HTERT RPE-1 (cell line): ENCODE data around the gene ACTR3.

Experiments used
- in situ Hi-C: fragments of 300-500 bp; cut with MboI; formaldehyde crosslinking; loops from 4 replicates; pipeline ENCODE4 v1.14.3; 2020; ENCODE audit warnings: low sequenced_read_pairs

ACTR3 gene

DNA sequence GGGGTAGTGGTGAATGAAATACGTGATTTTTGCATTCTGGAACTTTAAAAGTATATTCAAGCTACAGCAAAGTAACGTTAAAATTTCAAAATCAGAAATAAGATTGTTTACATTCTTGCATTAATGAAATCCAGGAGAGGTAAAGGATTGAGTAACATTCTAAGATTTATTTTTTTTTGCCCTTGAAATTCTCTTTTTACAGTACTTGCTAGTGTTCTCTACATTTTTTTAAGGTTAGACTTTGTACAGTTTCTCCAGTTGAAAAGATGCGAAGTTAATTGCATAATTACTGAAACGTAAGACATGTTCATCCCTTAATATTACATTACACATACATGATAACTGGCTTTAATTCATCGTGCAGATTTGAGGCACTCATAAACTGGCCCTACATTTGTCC is 74.5 kb downstream of the ACTR3 start:
- in situ Hi-C loops = no loop called here

DNA sequence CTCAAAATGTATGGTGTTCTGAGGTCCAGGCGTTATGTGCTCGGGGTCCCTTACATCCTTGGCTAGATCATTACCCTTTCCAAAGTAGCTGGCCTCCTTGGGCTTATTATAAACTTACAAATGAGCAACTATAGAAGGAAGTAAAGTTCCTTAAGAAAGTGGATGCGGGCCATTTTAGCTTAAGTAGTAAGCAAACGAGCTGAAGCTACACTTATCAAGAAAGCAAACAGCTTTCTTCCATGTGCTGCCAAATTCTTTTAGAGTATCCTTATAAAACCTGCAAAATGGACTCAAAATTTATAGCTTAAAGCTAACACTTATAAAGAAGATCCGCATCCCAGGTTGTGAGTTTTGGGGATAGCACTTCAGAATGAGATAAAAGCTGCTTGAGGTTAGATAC is 75.3 kb downstream of the ACTR3 start:
- in situ Hi-C loops = no loop called here

DNA sequence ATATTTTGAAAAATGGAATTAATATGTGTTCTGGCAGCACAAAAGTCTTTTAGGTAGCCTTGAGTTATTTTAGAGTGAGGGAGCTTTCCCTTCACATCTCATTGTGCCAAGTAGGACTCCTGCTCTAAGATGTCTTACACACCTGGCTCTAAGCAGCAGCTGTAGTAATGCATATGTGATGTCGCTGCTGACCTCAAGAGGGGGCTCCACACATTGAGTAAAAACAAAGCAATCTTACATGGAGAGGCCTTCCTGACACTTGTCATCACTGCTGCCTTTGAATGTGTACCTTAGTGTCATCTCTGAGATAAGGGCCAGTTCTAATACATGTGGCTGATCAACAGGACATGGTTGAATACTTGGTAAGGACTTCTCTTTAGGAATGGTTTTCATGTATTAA is 75.8 kb downstream of the ACTR3 start:
- in situ Hi-C loops = no loop called here

DNA sequence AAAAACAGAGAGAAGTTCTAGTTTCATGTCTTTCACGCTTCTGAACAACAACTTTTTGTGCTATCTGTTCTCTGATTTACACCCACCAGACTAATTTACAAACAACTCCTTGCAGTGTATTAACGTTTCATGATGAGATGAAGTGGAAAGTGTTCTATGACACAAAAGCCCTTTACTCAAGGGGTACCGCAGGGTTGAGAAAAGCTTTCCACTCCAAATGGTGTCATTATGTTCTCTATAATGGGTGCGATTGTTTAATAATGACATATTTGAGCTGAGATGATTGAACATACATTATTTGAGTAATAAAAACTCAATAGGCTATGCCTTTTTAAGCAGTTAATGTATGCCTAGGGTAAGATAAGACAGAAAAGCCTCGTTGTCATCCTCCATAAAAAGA is 76.3 kb downstream of the ACTR3 start:
- in situ Hi-C loops = no loop called here

DNA sequence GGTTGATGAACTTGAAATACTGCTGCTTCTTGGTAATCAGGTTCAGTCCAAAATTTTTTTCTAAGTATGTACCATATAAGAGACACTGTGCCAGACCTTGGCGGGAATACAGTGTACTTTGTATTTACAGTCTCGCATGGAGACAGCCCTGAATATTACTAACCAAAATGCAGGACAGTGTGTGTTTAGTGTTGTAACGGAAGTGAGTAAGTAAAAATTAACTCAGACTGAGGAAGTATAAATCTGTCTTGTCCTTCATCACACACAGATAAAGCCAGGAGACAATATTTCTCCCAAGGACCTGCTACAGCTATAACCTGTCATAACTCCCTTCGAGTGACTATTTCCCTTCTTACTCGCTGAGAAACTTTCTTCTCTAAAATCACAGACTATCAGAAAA is 76.9 kb downstream of the ACTR3 start:
- in situ Hi-C loops = no loop called here

DNA sequence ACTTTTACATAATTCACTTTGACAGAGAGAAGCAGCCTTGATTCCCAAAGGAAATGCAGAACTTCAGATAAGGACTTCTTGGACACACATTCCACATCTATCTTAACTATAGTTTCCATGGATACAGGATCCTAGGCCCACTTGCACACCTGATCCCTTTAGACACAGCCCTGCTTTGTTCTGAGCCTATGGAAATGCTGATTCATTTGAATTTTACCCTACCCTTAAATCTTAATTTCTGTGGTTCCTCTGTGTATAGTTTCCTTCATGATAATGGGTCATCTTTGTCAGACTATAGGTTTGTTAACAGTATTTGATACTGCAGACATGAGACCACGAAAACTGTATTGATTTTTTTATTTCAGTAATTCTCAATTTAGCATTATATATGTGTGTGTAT is 77.4 kb downstream of the ACTR3 start:
- in situ Hi-C loops = no loop called here

DNA sequence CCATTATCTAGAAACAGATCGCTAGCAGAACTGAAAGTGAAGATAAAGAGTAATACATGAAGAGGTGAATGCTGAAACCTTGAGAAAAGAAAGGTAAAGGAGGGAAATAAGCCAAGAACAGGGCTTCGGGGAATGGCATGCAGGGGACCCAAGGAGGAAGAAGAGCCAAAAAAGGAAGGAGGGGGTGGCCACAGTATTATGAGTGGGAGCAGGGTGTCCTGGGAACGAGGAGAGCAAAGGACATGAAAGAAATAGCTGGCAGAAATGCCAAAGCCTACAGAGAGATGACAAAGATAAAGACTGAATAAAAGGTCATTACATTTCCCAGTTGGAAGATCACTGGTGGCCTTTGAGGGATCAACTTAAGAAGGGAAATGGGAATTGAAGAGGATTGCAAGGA is 82.9 kb downstream of the ACTR3 start:
- in situ Hi-C loops = no loop called here

DNA sequence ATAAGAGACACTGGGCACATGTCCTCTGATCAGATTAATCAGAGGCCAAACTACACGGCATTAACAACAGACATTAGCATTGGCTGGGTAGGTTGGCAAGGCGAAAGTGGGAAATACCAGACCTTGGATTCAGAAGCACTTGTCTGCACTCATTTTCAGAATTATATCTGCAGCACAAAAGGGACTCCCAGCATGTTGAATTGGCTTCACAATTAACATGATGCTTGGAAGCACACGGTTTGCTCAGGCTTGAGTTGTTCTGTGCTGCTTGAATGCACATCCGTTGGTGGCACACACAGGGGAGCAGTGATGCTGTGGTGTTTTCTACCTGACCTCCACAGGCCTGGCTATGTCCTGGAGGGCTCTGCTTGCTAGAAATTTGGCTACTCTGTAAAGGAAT is 83.9 kb downstream of the ACTR3 start:
- in situ Hi-C loops = no loop called here

DNA sequence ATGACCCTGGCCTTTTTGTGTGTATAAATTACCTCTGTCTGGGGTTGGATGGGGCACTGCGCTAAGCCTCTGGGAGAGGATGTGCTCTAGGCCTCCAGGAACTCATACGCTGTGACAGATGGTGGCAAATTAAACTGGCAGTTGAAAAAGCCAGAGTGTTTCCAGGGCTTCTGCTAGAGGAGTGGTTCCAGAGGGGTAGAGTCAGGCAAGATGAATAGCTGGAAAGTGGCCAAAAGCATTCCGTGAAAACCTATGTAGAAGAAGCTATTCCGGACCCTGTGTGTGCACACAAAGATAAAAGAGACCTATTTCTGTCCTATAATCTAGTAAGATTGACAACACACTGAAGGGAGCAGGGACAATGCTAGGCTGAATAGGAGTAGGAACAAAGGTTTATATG is 84.8 kb downstream of the ACTR3 start:
- in situ Hi-C loops = no loop called here

DNA sequence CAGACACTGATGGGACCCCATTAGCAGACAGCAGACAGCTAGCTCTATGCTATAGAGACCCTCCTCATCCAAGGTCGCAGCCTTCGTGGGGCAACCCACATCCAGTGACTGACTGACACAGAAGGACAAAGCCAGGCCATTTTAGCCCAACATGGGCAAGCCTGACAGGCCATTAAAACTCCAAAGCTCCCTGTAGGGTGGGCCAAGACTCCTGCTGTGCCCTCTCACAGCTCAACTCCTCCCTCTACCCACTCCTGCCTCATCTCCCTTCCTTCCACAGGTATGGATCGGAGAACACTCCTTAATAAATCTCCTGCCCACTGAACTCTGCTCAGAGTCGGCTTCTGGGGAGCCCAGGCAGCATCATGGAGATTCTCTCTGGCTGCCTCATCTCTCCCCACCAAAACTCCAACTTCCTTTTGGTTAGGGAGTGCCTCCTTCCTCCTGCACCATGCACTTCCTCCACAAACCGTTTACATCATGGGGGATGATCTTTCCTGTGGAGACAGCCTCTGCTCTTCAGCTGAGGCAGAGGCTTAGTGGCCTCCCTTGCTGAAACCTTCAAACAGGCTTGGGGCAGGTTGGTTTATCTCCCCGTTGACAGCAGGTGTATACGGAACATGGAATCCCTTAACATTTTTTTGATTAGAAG is 86.5 kb downstream of the ACTR3 start:
- in situ Hi-C loops = no loop called here

DNA sequence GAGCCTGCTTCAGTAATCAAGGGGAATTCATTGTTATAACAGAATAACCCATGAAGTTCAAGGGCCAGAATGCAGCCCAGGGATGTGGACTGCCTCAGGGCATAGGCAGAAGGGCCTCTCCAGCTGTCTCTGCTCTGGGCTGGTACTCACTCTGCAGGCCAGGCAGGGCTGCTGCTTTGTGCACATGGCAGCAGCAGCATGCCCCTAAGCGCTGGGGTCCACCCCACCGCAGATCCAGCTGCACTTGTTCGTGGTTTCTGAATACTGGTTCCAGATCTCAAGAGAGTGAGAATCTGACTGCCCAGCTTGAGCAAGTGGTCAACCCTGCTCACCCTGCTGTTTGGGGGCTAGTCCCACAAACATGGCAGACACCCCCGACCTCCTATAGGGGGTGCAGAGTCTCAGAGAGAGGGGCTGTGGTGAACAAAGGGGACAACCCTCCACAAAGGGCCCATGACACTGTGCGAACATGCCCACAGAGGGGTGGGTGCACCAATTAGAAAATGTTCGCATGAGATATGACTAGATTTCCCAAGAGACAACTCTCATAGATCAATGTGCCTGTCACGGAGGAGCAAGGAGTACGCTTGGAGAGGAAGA is 87.3 kb downstream of the ACTR3 start:
- in situ Hi-C loops = no loop called here

DNA sequence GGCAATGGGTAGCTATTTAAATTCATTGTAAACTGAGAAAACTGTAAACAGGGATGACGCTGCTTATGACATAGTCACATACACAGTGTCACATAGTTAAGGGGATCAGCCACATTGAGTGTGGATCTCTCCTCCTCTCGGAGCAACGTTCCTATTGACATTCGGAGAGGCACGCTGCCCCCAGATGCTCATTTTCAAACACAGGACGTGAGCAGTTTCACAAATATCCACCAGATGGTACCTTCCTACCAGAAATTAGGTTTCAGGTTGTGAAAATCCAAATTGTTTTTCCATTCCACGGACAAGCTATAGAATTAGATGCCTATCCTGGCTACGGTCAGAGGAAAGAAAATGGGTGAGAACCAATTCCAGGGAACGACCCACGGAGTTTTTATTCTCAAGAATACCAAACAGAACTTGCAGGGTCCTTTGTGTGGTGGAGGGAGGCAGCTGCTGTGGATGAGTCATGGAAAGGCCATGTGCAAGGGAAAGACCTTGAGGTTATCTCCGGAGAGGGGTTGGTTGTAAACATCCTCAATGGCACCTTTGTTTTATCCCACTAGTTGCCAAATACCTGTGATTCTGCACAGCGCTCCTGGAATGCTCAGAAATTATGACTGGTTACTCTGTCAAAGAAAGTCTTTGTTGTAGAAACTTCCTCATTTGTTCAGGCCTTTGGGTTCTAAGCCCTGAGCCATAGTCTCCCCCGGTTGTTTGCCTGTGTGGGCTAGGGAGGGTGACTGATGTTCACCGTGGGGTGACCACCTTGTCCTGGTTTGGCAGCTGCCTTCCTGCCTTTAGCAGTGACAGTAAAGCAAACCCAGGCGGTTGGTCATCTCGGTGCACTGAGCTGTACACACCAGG is 88.0 kb downstream of the ACTR3 start:
- in situ Hi-C loops = no loop called here

DNA sequence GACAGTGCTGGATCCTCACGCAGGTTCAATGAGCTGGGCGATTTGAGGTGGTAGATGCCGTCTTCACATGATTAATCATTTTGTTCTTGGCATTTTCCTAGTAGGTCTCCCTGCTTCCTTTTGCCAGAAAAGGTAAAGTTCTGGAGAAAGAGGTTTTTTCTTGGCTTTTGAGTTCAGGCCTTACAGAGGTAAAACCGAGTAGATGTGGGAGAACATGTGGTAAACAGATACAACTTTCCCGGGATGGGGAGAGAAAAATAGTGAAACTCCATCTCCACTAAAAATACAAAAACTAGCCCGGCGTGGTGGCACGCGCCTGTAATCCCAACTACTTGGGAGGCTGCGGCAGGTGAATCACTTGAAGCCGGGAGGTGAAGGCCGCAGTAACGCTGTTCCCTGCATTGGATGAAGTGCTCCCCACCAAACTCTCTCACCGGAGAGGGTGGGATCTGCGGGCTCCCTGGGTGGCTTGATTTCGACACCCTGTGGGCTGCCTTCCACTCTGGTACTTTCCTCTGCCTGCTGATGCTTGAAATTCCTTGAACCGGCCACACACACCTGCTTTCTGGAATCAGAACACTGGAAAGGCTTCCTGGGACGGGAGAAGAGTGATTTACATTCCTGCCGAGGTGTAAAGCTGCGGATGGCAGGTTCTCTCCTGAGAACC is 88.8 kb downstream of the ACTR3 start:
- in situ Hi-C loops = no loop called here

DNA sequence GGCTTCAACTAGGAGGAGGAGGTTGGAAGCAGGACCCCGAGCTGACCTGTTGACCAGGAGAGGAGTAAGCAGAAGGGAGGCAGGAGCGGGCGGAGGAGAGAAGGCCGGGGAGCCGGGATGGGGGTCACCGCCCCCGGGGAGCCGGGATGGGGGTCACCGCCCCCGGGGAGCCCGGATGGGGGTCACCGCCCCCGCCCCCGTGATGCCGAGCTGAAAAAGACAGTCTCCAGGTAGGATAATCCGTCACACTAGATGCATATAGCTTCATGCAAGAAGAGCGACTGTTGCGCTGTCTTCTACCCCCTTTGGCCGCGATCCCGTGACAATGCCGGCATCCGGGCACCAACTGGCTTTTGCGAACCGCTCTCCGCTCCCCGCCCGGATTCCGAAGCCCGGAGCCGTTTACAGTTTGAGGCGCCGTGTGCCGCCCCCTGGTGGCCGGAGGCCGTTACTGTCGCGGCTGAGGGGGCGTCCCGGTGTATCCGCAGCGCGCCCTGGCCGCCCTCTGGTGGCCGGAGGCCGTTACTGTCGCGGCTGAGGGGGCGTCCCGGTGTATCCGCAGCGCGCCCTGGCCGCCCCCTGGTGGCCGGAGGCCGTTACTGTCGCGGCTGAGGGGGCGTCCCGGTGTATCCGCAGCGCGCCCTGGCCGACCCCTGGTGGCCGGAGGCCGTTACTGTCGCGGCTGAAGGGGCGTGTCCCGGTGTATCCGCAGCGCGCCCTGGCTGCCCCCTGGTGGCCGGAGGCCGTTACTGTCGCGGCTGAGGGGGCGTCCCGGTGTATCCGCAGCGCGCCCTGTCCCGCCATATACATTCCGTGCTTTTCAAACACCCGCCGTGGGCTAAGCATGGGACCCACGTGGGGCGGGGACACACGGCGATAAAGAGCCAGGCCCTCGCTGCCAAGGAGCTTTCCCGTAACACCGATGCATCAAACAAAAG is 89.6 kb downstream of the ACTR3 start:
- in situ Hi-C loops = no loop called here

DNA sequence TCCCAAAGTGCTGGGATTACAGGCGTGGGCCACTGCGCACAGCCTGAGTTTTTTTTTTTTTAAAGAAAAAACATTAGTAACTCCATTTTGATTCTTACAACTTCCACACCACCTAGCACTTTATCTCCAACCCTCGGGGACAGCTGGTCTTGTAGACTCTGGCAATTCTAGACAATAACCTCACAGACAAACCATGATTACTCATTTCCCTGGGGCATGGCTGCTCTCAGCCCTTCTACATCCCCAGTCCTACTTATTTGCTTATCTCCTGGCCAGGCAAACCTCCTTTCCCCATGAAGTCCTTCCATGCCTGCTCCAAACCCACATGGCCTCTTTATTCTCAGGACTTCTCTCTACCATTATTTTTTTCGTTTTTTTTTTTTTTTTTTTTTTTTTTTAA is 91.1 kb downstream of the ACTR3 start:
- in situ Hi-C loops = no loop called here

DNA sequence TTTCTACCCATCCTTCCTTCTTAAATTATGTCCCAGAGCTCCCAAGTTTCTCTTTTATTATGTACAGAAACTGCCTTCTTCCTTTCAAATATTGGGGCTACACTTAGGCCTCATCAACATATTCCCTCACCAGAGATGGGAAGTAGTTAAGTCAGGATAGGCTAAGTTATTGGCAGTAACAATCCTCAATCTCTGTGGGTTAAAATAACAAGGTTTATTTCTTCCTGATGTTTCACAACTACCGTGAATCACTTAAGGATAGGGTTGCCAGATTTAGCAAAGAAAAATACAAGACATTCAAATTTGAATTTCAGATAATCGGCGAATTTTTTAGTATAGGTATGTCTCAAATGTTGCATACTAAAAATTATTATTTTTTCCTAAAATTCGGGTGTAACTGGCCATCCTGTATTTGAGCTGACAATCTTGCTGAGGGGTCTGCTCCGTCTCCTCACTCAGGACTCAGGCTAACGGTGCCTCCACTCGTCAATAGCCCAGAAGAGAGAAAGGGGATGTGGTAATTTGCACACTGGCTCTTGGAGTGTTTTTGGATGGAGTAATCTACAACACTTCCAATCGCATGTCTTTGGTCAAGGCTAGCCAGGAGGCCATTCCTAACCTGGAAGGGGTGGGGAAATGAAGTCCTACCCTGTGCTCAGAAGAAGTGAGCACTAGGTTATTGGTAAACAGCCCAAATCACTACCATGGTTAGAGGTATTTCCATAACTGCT is 91.7 kb downstream of the ACTR3 start:
- in situ Hi-C loops = no loop called here

DNA sequence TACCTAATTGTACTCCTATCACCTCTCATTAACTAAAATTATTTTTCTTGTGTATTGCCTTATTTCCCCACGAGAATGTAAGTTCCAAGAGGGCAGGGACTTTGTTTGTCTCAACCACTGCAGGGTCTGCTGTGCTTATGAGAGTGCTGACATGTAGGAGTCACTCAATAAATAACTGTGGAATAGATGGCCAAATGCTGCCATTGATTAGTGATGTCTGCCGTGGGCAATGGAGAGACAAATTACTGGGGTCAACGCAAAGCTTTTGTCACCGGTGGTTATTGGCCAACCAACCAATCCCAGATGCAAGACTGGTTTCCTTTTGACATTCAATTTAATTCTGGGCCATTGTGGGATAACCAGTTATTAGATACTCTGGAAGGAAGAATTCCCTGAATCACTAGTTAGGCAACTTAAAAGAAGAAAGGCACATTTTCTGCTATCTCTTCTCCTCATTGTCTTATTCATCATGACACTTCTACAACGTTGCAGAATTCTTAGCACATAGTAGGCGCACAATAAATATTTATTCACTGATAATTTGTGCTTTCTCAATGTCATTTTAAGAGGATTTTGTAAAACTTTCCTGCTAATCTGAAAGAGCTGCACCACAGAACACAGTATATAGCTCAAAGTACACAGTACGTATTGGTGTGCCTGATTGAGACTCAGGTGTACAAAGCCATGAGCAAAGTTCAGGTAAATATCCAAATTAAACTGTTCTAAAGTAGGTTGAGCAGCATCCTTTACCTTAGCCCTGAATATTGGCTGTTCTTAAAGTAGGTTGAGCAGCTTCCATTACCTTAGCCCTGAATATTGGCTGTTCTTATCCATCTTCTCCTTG is 95.9 kb downstream of the ACTR3 start:
- in situ Hi-C loops = no loop called here

DNA sequence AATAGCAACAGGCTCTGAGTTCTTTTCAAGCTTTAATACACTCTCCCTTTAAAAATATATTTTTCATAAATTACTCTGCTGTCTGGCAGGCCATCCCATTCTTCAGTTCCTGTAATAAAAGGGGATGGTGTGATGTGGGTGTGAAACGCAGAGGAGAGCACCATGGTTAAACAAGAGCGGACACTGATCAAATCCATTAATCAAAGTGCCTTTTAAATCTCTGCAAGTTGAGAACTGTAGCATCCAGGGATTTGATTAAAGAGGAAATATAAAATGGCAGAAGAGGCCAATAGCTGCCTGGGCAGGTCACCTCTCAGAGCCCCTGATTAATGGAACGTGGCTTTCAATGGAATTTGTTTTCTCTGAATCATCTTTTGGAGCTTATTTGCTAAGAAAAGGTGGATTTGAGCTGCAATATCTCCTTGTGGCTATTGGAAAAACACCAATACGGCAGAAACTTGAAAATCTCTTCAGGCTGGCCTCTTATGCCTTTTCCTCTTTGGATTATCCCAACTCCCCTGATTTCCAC is 96.9 kb downstream of the ACTR3 start:
- in situ Hi-C loops = no loop called here

DNA sequence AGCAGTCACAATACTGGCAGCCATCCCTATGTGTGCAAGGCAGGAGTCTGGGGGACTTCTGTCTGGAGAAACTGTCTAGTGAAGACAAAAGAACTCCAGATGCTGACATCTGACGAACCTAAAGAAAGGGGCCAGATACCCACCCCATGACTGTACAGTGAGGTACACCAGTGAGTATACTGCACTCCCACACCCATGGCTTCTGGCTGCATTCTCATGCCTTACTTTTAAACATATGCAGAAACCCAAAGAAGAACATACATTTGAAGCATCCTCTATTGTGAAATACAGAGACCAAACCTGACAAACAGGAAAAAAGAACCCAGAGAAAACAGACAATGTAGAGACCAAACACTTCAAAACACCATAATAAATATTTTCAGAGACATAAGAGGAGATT is 102.2 kb downstream of the ACTR3 start:
- in situ Hi-C loops = no loop called here
